HL-60/S4 (cell line): Measurements from ENCODE around the gene DAZAP1.
"Not testable (repeated sequence)": the region's sequence is repeated elsewhere in the genome, so short reads cannot be mapped to it uniquely, and the experiment has no call there.

Source experiments
- in situ Hi-C: fragments of 300-500 bp; cut with MboI; formaldehyde crosslinking; loops from 2 replicates; pipeline ENCODE4 v1.14.3; 2022; ENCODE audit warnings: low sequenced_read_pairs

Gene DAZAP1

DNA sequence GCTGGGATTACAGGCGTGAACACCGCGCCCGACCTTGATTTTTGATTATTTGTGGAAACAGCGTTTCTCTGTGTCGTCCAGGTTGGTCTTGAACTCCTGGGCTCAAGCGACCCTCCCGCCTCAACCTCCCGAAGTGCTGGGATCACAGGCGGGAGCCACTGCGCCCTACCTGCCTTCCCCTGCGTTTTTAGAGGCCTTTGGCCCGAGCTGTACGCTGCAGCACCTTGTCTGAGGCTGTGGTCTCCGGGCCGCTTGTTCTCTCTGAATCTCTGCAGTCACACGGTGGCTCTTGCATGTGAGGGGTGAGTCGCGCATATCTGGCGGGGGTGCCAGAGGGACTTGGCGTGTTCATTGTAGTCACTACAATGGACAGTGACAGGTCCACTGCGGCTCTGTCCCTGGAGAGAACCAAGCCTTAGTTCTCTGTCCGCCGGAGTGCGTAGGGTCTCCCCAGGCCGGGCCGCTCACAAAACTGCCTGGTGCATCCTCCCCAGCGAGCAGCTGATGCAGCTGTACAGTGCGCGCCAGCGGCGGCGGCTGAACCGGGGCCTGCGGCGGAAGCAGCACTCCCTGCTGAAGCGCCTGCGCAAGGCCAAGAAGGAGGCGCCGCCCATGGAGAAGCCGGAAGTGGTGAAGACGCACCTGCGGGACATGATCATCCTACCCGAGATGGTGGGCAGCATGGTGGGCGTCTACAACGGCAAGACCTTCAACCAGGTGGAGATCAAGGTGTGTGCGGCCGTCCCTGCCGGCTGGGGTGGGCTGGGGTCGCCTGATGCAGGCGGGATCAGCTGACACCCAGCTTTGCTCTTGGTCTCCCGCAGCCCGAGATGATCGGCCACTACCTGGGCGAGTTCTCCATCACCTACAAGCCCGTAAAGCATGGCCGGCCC lies 32.4 kb downstream of the DAZAP1 start:
- in situ Hi-C loops: not testable (repeated sequence)

DNA sequence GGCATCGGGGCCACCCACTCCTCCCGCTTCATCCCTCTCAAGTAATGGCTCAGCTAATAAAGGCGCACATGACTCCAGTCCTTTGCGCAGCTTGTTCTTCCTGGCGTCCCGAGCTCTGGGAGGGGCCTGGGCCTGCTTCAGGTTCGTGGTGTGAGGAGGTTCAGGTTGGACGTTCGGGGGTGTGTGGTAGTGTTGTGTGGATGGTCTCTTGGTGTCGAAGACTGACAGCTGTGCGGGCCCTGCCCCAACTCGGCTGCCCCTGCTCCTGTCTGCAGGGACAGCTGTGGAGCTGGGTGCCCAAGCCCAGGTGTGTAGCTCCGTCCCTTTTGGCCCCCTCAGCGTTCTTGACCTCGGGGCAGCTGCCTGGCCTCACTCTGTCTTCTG lies 33.0 kb downstream of the DAZAP1 start:
- in situ Hi-C loops: no loop called here

DNA sequence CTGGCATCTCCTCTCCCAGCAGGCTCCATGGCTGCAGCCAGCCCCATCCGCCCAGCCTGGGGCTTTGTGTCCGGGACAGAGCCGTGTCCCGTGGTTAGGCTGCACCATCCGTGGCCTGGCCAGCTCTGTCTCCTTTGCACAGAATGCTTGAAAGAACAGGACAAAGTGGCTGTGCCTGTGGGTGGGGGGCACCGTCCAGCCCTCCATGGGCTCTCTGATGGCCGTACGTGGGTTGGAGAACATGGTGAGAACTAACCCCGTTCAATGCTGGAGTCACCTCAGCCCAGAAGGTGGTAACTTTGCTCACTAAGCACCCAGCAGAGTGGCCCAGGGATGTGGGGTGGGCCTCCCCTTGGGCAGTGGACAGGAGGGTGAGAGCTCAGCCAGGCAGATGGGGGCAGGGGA lies 33.6 kb downstream of the DAZAP1 start:
- in situ Hi-C loops: no loop called here

DNA sequence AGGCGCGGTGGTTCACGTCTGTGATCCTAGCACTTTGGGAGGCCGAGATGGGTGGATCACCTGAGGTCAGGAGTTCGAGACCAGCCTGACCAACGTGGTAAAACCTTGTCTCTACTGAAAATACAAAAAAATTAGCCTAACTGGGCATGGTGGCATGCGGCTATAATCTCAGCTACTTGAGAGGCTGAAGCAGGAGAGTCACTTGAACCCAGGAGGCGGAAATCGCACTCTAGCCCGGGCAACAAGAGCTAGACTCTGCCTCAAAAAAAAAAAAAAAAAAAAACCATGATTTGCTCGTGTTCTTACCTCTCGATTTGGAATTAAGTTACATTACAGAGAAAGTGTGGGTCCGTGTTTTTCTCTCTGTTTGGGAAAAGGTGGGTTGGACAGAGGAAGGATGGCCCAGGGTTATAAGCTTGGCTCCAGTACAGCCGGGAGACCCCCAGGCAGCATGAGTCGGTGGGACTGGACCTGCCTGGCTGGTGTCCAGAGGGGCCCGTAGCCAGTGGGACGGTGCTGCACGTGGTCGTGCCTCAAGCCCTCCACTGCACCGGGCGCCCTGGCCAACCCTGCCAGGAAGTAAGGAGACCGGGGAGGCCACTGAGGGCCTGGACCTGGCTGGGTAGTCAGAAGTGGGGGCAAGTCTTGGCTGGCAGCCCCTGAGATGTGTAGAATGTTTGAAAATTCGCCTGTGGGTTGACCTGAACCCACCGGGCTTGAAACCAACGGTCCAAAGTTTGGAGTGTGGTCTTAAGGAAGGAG lies 34.5 kb downstream of the DAZAP1 start:
- in situ Hi-C loops: no loop called here

DNA sequence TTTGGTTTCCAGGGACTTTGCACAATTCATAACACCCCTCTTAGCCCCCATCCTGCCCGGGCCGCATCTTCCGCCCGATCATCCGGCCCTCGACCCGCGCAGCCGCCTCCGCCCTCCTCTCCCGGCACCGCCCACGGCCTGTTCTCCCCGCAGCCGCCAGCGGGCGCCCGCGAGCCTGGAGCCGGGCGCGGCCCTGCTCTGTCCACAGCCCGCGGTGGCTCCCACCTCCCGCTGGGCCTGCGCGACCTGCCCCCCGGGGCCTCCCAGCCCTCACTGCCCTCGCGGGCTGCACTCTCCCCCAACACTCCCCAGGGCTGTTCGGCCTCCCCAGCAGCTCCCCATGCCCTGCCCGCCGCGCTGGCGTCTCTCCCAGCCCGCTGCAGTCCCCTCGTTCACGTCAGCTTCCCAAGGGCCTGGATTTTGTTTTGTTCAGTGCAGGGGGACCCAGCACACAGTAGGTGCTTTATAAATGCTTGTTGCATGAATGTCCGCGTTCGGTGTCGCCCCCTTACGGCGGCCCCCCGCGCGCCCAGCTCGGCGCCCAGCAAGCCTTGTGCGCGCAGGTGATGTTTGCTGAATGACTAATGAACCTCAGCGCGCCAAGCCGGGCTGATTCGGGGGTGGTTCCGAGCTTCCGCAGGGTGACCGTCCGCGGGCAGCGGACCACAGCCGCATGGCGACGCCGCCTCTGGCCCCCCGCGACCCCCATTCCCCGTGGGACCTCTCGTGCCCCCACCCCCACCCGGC lies 38.0 kb downstream of the DAZAP1 start:
- in situ Hi-C loops: no loop called here

DNA sequence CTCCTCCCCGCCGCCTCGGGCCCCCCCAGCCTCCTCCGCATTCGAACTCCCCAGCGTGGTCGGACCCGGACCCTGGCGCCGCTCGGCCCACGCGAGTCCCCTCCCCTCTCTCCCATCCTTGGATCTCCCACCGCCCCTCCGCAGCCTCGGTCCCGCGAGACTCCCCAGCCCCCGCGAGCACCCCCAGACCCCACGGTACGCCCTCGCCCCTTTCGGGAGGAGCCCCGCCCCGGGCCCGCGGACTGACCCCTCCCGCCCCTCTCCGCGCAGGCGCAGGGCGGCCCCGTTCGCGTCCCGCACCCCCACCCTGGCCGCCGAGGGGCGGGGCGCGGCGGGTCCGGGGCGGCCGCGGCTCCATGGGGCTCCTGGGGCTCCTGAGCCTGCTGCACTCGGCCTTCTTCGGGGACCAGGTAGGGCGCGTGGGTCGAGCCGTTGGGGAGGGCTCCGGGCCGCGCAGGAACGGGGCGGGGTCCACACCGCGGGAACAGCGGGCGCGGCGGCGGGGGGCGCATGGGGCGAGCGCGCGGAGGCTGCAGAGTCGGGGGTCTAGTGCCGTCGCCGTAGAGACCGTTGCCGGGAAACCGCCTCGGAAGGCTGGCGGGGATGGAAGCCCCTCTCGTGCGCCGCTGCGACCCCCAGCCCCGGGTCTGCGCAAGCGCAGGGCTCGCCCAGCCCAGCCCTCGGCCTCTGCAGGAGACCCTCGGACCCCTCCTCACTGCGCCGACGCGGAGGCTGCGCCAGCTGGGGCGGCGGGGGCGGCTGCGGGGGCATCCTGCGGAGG lies 38.7 kb downstream of the DAZAP1 start:
- in situ Hi-C loops: no loop called here

DNA sequence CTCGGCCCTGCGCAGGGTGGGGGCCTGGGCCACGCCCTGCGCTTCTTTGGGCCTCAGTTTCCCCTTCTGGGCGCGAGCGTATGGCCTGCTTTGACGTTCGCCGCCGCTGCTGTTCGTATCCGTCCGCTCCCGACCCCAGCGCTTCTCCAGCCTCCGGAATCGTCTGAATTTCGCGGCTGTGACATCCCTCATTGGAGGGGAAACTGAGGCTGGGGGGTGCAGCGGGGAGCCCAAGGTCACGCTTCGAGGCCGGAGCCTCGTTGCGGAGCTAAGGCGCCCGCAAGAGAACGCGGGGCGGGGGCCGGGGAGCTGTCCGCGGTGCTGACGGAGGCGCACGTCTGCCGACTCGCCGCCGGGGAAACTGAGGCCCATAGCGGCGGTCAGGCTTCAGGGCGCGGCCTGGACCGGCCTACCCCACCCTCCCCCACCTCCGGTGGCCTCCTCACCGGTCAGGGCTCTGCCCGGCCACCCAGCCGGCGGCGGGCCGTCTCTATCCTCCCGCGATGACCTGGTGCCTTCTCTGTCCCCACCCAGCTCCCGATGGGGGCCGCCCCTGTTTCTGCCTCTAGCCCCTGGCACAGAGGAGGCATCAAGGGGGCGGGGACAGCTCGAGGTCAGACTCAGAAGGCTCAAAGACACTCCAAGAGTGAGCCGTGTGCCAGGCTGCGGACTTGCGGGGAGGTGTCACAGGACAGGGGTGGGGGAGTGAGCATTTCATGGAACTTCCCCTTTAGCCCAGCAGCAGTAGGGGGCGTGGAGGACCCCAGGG lies 39.5 kb downstream of the DAZAP1 start:
- in situ Hi-C loops: no loop called here

DNA sequence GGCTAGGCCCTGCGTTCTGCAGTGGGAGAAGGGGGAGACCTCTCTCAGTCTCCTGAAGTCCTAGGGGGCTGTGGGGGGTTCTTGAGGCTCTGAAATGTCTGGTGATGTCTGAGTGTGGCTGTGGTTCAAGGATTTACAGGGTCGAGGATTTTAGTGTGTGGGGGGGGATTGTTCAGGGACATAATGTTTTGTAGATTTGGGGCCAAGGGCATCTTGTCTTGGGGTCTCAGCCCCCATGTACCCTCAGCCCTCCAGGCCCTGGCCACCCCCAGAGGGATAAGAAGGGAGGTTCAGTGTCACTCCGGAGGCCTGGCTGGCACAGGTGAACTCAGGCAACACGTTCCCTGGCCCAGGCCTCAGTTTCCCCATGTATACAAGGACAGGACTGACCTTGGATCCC lies 40.1 kb downstream of the DAZAP1 start:
- in situ Hi-C loops: no loop called here

DNA sequence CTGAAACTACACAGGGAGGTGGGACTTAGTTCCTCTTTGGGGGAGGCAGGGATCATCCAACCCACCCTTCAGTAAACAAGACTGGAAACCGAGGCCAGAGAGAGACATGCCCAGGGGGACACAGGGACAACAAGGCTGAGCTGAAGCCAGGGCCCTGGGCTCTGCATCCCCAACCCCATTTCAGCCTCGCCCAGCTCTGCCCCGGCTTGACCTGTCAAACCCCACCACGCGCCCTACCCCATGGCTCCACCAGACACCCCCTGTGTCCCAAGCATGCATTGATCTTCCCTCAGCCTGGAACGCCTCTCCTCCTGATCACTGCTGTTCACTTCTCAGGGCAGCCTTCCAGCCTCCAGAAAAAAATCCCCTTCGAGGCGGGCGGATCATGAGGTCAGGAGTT lies 40.6 kb downstream of the DAZAP1 start:
- in situ Hi-C loops: no loop called here

DNA sequence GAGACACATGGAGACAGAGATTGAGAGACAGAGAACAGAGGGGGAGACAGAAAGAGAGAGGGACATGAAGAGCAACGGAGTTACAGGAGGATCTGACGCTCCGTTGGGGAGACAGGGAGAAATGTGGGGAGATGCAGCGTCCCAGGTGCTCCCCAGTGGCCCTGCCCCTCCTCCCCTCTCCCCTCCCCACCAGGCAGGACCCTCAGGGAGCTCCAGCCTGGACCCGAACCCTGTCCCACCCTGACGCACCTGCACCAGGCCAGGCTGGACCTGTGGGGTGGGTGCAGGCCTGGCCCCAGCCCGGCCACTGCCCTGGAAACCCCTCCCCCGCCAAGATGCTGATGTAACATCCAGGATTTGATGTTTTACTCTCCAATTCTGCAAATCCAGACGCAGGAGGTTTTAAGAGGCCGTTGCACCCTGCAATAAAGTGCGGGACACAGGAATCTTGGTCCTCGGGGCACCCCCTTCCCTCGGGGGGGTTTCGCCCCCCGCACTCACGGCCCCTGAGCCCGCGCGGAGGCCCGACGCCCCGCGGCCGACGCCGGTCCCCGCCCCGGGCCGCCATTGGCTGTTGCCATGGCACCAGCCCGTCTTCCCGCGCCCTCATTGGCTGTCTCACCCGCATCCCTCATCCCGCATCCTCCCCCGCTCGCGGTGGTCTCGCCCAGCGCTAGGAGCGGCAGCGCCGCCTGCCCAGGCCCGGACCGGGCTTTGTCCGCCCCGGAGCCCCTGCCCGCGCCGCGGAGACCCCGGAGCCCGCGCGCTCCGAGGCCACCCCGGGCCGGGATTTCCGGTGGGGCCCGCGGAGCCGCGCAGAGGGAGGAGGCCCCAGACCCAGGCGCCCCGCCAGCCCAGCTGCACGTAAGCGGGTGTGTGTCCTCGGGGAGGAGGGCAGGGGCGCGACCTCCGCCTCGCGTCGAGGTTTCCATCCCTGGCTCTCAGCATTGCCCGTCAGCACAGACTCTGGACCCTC lies 42.4 kb downstream of the DAZAP1 start, which contains the start of gene APC2:
Gene APC2, plus strand, starts transcription at position 655 of the 976 bp plus-strand sequence. CDS start 2,881 bp downstream, outside the sequence.
- in situ Hi-C loops: no loop called here

DNA sequence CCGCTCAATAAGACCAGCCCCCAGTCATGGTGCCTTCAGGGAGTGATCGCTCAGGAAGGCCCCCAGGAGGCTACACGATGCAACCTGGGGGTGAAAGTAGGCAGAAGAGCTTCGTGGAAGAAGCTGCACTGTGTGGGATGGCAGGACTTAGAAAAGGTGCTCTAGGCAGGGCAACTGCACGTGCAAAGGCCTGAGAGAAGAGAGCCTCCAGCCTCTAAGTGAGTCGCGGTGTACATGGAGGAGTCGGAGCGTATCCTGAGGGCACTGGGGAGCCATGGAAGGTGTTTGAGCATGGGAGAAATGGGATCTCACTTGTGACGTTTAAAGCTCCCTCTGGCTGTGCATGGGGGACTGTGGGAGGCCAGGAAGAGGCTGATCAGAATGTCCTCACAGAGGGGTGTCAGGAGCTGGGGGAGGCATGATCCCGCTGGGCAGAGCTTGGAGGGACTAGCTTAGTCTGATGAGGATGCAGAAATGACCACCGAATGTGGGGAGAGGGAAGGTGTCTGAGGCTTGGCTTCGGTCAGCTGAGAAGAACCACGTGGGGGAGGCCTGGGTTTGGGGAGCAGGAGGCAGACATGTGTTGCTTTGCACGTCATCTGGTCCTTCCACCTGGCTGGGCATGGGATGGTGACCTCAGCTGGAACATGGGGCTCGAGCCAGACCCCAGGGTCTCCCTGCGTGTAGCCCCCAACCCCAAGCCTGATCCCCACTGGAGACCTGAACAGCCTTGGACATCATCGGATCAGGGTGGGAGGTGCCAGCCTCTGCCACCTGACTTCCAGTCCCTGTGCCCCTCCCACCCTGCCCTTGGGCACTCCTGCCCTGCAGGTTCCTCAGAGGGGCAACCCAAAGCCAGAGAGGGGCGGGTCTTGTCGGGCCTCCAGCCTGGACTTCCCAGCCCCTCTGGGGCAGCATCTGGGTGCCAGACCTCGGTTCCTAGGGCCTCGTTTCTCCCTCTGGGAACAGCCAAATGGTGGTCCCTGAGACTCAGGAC lies 43.6 kb downstream of the DAZAP1 start:
- in situ Hi-C loops: no loop called here

DNA sequence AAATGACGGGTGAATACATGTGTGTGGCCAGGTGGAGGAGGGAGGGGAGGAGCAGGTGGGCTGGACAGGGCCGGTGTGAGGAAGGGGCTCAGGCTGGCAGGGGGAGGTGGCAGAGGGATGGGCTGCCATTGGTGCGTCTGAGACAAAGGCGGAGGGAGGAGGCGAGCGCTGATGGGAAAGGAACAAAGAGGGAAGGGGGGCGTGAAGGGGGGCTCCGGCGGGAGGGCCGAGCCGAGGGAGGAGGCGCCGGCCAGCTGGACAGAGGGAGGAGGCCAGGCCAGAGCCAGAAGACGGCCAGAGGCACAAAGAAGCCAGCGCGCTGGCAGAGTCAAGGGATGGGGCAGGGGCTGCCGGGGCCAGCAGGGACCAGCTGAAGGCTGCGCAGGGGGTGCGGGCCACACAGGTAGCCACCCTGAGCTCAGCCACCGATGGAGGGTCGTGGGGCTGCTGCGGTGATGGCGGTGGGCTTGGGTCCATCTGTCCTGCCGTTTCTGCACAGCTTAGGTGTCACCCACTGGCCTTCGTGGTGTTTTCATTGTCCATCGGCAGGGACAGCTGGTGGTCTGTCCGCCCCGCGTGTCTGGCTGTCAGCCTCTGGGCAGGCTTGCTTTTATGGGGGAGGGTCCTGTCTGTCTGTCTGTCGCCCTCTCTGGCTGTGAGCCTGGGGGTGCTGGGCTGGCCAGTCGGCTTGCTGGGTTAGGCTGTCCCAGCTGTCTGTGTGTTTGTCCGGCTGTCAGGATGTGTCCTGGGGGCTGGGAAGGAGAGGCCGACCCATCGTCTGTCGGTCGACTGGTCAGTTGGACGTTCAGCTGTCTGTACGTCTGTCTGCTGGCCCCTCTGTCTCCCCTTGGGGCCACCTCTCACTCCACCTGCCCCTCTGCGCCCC lies 44.8 kb downstream of the DAZAP1 start:
- in situ Hi-C loops: no loop called here

DNA sequence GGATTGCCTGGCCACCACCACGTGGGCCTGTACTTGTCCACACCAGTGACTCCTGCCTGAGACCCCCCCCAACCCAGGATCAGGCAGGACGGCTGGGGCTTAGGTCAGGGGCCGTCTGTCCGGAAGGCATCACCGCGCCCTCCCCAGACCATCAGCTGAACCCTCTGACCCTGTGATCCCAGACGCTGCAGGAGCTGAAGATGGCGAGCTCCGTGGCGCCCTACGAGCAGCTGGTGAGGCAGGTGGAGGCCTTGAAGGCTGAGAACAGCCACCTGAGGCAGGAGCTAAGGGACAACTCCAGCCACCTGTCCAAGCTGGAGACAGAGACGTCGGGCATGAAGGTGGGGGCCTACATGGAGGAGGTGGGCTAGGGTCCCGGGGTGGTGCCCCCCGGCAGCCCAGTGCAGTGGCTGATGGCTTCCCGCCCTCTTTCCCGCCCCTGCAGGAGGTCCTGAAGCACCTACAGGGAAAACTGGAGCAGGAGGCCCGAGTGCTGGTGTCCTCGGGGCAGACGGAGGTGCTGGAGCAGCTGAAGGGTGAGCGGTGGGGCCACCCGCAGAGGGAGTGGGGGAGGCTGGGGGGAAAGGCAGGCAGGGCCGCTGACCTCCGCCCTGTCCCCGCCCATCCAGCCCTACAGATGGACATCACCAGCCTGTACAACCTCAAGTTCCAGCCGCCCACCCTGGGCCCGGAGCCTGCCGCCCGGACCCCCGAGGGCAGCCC lies 45.6 kb downstream of the DAZAP1 start:
- in situ Hi-C loops: no loop called here

DNA sequence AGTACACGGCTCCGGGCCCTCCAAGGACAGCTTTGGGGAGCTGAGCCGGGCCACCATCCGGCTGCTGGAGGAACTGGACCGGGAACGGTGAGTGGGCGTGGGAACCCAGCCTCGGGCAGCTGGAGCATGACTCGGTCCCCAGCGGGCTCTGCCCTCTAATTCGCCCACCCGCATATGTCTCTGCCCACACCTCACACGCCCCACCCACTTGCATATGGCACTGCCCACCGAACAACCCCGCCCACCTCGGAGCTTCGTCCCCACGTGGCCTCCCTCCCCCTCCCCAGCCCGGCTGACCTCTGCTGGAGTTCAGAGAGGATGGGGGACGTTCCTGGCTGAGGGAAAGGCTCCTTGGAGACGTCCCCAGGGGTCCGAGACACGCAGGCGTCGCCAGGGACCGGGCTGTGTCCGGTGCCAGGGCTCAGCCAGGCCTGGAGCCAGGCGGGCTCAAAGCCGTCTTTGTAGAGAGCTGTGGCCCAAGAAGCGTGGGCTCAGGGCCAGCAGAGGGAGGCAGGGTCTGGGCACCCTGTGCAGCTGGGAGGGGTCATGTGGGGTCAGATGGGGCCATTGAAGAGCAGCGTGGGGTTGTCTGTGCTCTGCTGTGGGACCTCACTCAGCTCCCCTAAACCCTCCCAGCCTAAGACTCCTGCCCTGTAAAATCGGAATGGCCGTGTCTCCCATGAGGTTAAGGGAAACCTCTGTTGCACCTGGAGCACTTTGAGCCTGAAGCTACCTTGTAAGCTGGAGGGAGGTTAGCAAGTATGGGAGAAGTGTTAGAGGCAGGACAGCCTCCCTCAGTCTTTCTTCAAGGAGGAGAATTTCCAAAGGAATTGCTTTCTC lies 46.4 kb downstream of the DAZAP1 start:
- in situ Hi-C loops: no loop called here

DNA sequence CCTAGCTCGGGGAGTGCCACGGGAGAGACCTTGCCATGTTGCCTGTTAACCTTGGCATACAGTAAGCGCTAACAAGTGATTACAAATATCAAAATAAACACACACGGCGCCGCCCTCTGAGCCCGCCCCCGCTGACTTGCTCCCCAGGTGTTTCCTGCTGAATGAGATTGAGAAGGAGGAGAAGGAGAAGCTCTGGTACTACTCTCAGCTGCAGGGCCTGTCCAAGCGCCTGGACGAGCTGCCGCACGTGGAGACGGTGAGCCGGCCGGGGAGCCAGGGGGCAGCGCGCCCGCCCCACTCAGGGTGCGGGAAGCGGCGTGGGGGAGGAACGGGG lies 47.6 kb downstream of the DAZAP1 start:
- in situ Hi-C loops: no loop called here
